K562 (cell line): ENCODE results near the gene POLR3E.

Experiments used
- EP300 ChIP-seq: IDR thresholded peaks from 2 replicates; pipeline ENCODE4 v1.6.1; 2012; ENCODE audit warnings: low read length, improper control_type of control experiment
- FOS ChIP-seq: IDR thresholded peaks from 3 replicates; pipeline ENCODE4 v1.6.1; 2011; ENCODE audit not compliant: insufficient read length; ENCODE audit errors: extremely low read depth
- FOXM1 ChIP-seq, 2 experiments: fragments of 450-650 bp in 1 of 2; sonication (generic) in 1 of 2; formaldehyde crosslinking in 1 of 2; IDR thresholded peaks; 2 replicates each; pipeline versions ENCODE4 v1.6.1 to v1.9.0; 2017 to 2022; ENCODE audit warnings: low read depth in 2 of 2, mild to moderate bottlenecking in 2 of 2, missing genetic modification reagents in 1 of 2, moderate library complexity in 1 of 2
- KLF6 ChIP-seq: fragments of 250-450 bp; sonication (Bioruptor Pico); IDR thresholded peaks from 2 replicates; pipeline ENCODE4 v1.4.0; 2020; ENCODE audit warnings: mild to moderate bottlenecking, moderate library complexity, borderline replicate concordance
- NRF1 ChIP-seq, 2 experiments: fragments of 450-650 bp; IDR thresholded peaks in 1 of 2; conservative IDR thresholded peaks in 1 of 2; 2 replicates each; pipeline ENCODE4 v1.6.1; 2014; ENCODE audit warnings: mild to moderate bottlenecking in 2 of 2
- POLR2A ChIP-seq: fragments of 450-650 bp; conservative IDR thresholded peaks from 2 replicates; pipeline ENCODE4 v1.6.1; 2016
- ZBTB8A ChIP-seq: fragments of 450-650 bp; IDR thresholded peaks from 2 replicates; pipeline ENCODE4 v1.6.1; 2018; ENCODE audit warnings: mild to moderate bottlenecking, moderate library complexity; ENCODE audit not compliant: partially characterized antibody
- ZFP1 ChIP-seq: fragments of 450-650 bp; formaldehyde crosslinking; IDR thresholded peaks from 2 replicates; pipeline ENCODE4 v1.4.0; 2020; ENCODE audit warnings: mild to moderate bottlenecking, mixed read lengths
- TF ChIP-seq, protein P1 (sequence below), 3 experiments: IDR thresholded peaks in 2 of 3; conservative IDR thresholded peaks in 1 of 3; 2 replicates each; pipeline ENCODE4 v1.5.1; 2011 to 2012; ENCODE audit warnings: low read length in 3 of 3, mild to moderate bottlenecking in 3 of 3, control low read depth in 2 of 3, improper control_type of control experiment in 1 of 3, inconsistent platforms in 1 of 3, low read depth in 1 of 3, mixed read lengths in 1 of 3, moderate library complexity in 1 of 3; ENCODE audit not compliant: insufficient read depth in 2 of 3

DNA sequence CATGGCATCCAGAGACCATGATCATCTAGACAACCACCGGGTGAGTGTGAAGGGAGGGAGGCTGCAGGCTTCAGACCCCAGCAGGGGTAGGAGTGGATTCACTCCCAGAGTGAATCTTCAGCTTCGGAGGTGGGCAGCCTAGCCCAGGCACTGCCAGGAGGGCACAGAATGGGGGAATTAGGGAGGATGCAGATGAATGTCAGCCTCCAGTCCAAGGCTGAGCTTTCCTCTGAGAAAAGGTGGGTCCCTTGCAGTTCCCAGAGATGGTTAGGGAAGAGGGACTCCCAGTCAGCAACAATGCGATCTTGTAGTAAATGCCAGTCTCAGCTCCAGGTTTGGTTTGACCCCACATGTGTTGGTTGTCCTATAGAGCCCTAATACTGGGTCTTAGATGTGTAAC lies 36.7 kb upstream of the POLR3E start:
- TF ChIP-seq NRF1 (conservative IDR thresholded peaks at IDR 0.05 in 1 of 2, IDR thresholded peaks at IDR 0.05 in 1 of 2) (no peak), KLF6 (CRISPR knock-in tag) (no peak), EP300 (no peak), ZBTB8A (no peak), FOS (no peak), POLR2A (no peak), FOXM1 (IDR thresholded peaks at IDR 0.05; ENCODE audit: low read depth) (no peak), FOXM1 (CRISPR knock-in tag; IDR thresholded peaks at IDR 0.05; ENCODE audit: low read depth) (no peak), ZFP1 (CRISPR knock-in tag) (no peak)
- TF ChIP-seq, protein P1, sequence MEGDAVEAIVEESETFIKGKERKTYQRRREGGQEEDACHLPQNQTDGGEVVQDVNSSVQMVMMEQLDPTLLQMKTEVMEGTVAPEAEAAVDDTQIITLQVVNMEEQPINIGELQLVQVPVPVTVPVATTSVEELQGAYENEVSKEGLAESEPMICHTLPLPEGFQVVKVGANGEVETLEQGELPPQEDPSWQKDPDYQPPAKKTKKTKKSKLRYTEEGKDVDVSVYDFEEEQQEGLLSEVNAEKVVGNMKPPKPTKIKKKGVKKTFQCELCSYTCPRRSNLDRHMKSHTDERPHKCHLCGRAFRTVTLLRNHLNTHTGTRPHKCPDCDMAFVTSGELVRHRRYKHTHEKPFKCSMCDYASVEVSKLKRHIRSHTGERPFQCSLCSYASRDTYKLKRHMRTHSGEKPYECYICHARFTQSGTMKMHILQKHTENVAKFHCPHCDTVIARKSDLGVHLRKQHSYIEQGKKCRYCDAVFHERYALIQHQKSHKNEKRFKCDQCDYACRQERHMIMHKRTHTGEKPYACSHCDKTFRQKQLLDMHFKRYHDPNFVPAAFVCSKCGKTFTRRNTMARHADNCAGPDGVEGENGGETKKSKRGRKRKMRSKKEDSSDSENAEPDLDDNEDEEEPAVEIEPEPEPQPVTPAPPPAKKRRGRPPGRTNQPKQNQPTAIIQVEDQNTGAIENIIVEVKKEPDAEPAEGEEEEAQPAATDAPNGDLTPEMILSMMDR (IDR thresholded peaks at IDR 0.05 in 2 of 3, conservative IDR thresholded peaks at IDR 0.05 in 1 of 3; ENCODE audit: insufficient read depth in 2 of 3, low read depth in 1 of 3, low read length in 3 of 3) = no peak
